SU-DHL-6 (cell line): ENCODE data around the gene GREB1L.

Experiments
- CTCF ChIP-seq: fragments of 200-600 bp; sonication (generic); IDR thresholded peaks from one replicate; pipeline ENCODE4 v1.5.1; 2017; ENCODE audit warnings: antibody characterized with exemption, mild to moderate bottlenecking, low read length, moderate library complexity; ENCODE audit not compliant: insufficient read depth, poor library complexity, severe bottlenecking
- EZH2phosphoT487 ChIP-seq: fragments of 200-600 bp; sonication (generic), shearing (Covaris generic); conservative IDR thresholded peaks from 2 replicates; pipeline ENCODE4 v1.6.1; 2018; ENCODE audit warnings: mild to moderate bottlenecking, antibody characterized with exemption, low read length, moderate library complexity, mixed read lengths

GRCh38 chr18:21215490-21215889, 26.5 kb upstream of the GREB1L start:
- TF ChIP-seq CTCF (no peak), EZH2phosphoT487 (no peak)
